PC-3 (cell line): ENCODE measurements around the gene WDPCP.

Experiments used
- EZH2 ChIP-seq: fragments of 300-600 bp; sonication (generic); IDR thresholded peaks from one replicate; pipeline ENCODE4 v1.6.1; 2017; ENCODE audit warnings: antibody characterized with exemption, mild to moderate bottlenecking, low read length; ENCODE audit not compliant: unreplicated experiment
- TF ChIP-seq, protein P1 (sequence below): fragments of 300-600 bp; sonication (generic); conservative IDR thresholded peaks from 2 replicates; pipeline ENCODE4 v1.5.1; 2017; ENCODE audit warnings: antibody characterized with exemption, low read depth, mild to moderate bottlenecking, low read length

DNA sequence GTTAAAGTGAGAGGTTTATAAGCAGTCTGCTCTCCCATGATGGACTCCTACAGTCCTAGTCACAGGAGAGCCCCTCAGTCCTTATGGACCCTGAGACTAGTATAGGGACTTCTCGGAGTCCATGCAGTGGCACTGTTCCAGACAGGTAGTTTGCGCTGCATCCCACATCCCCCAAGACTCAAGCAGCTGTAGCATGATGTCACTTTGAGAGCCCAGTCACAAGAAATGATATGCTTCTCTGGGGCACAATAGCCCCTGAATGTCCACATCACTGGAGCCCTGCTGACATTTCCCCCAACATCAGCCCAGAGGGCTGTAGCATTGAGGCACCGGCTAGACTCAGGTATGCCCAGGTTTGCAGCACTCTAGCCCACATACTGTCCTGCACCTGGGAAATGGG lies 317.6 kb downstream of the WDPCP start:
- TF ChIP-seq, protein P1, sequence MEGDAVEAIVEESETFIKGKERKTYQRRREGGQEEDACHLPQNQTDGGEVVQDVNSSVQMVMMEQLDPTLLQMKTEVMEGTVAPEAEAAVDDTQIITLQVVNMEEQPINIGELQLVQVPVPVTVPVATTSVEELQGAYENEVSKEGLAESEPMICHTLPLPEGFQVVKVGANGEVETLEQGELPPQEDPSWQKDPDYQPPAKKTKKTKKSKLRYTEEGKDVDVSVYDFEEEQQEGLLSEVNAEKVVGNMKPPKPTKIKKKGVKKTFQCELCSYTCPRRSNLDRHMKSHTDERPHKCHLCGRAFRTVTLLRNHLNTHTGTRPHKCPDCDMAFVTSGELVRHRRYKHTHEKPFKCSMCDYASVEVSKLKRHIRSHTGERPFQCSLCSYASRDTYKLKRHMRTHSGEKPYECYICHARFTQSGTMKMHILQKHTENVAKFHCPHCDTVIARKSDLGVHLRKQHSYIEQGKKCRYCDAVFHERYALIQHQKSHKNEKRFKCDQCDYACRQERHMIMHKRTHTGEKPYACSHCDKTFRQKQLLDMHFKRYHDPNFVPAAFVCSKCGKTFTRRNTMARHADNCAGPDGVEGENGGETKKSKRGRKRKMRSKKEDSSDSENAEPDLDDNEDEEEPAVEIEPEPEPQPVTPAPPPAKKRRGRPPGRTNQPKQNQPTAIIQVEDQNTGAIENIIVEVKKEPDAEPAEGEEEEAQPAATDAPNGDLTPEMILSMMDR = no peak
- TF ChIP-seq EZH2 = no peak
